ENCODE measurements around the gene CELF1.

GRCh38 chr11:47539681-47540039 lies 13.3 kb downstream of the CELF1 start:
- TF ChIP-seq CTCF (IDR thresholded peaks at IDR 0.05) (no peak), POLR2A (IDR thresholded peaks at IDR 0.05) (no peak)
